GM23338 (cell line): ENCODE measurements around the gene USP7.
A peak's percentile ranks its signal among the peaks of the same experiment; 100 is the strongest.

Source experiments
- CREB1 ChIP-seq: fragments of 250-450 bp; sonication (Bioruptor Pico); IDR thresholded peaks from 2 replicates; pipeline ENCODE4 v1.5.0; 2020; ENCODE audit warnings: low read depth, mild to moderate bottlenecking, moderate library complexity
- EZH2 ChIP-seq: fragments of 200-600 bp; sonication (generic); IDR thresholded peaks from one replicate; pipeline ENCODE4 v1.8.0; 2017; ENCODE audit warnings: antibody characterized with exemption, mild to moderate bottlenecking, low read depth; ENCODE audit not compliant: unreplicated experiment
- EZH2phosphoT487 ChIP-seq: fragments of 200-600 bp; sonication (generic); IDR thresholded peaks from one replicate; pipeline ENCODE4 v1.8.1; 2018; ENCODE audit warnings: antibody characterized with exemption; ENCODE audit not compliant: unreplicated experiment
- JUNB ChIP-seq: IDR thresholded peaks from one replicate; pipeline ENCODE4 v1.6.1; 2016; ENCODE audit warnings: antibody characterized with exemption; ENCODE audit not compliant: unreplicated experiment
- NANOG ChIP-seq: IDR thresholded peaks from 2 replicates; pipeline ENCODE4 v1.6.1; 2016; ENCODE audit warnings: antibody characterized with exemption, borderline replicate concordance
- POLR2AphosphoS5 ChIP-seq: IDR thresholded peaks from 2 replicates; pipeline ENCODE4 v1.6.1; 2016; ENCODE audit warnings: antibody characterized with exemption, low read depth
- REST ChIP-seq: IDR thresholded peaks from one replicate; pipeline ENCODE4 v1.6.1; 2018; ENCODE audit warnings: antibody characterized with exemption; ENCODE audit not compliant: unreplicated experiment
- STAT1 ChIP-seq: IDR thresholded peaks from one replicate; pipeline ENCODE4 v1.6.1; 2016; ENCODE audit warnings: antibody characterized with exemption; ENCODE audit not compliant: unreplicated experiment
- ZNF114 ChIP-seq: fragments of 250-450 bp; sonication (Bioruptor Pico); IDR thresholded peaks from 2 replicates; pipeline ENCODE4 v1.5.0; 2020; ENCODE audit warnings: mild to moderate bottlenecking, moderate library complexity
- ZNF331 ChIP-seq: fragments of 250-450 bp; sonication (Bioruptor Pico); IDR thresholded peaks from 2 replicates; pipeline ENCODE4 v1.5.0; 2020; ENCODE audit warnings: low read depth, mild to moderate bottlenecking, moderate library complexity
- ZNF462 ChIP-seq: fragments of 250-450 bp; sonication (Bioruptor Pico); IDR thresholded peaks from 2 replicates; pipeline ENCODE4 v1.5.0; 2020; ENCODE audit warnings: mild to moderate bottlenecking, moderate library complexity
- TF ChIP-seq, protein P1 (sequence below), 2 experiments: fragments of 200-600 bp in 1 of 2; sonication (generic) in 1 of 2; conservative IDR thresholded peaks; 2 replicates each; pipeline versions ENCODE4 v1.5.1 to v1.6.1; 2016 to 2017; ENCODE audit warnings: antibody characterized with exemption in 2 of 2, low read depth in 2 of 2, mild to moderate bottlenecking in 2 of 2, moderate library complexity in 1 of 2
- TF ChIP-seq, protein P2 (sequence below): IDR thresholded peaks from 2 replicates; pipeline ENCODE4 v1.6.1; 2016; ENCODE audit warnings: antibody characterized with exemption

DNA sequence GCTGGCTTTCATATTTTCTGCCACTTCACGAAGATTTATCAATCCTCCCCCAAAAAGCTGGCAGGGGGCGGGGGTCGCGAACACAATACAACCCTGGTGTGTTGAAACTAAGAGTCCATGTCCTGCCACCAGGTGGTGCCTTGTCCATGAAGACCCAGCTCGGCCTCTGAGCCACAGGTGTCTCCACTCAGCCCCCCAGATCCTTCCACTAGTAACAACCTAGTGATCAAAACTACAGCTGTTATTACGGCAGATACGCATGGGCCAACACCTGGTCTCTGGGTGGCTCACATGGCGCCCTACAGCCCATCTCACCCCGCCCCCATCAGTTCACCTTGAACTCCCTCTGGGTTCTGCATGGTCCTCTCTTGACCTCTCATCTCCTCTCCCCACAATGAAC, 27.7 kb downstream of the USP7 start:
- TF ChIP-seq, protein P1, sequence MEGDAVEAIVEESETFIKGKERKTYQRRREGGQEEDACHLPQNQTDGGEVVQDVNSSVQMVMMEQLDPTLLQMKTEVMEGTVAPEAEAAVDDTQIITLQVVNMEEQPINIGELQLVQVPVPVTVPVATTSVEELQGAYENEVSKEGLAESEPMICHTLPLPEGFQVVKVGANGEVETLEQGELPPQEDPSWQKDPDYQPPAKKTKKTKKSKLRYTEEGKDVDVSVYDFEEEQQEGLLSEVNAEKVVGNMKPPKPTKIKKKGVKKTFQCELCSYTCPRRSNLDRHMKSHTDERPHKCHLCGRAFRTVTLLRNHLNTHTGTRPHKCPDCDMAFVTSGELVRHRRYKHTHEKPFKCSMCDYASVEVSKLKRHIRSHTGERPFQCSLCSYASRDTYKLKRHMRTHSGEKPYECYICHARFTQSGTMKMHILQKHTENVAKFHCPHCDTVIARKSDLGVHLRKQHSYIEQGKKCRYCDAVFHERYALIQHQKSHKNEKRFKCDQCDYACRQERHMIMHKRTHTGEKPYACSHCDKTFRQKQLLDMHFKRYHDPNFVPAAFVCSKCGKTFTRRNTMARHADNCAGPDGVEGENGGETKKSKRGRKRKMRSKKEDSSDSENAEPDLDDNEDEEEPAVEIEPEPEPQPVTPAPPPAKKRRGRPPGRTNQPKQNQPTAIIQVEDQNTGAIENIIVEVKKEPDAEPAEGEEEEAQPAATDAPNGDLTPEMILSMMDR (conservative IDR thresholded peaks at IDR 0.05; ENCODE audit: low read depth in 2 of 2), result peak; percentile 49 to 70
- no peak for TF ChIP-seq REST
- TF ChIP-seq CREB1 (CRISPR knock-in tag), result no peak
- no peak for TF ChIP-seq EZH2phosphoT487
- no peak for TF ChIP-seq EZH2
- TF ChIP-seq JUNB, result no peak
- no peak for TF ChIP-seq POLR2AphosphoS5
- TF ChIP-seq, protein P2, sequence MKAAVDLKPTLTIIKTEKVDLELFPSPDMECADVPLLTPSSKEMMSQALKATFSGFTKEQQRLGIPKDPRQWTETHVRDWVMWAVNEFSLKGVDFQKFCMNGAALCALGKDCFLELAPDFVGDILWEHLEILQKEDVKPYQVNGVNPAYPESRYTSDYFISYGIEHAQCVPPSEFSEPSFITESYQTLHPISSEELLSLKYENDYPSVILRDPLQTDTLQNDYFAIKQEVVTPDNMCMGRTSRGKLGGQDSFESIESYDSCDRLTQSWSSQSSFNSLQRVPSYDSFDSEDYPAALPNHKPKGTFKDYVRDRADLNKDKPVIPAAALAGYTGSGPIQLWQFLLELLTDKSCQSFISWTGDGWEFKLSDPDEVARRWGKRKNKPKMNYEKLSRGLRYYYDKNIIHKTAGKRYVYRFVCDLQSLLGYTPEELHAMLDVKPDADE, result no peak
- no peak for TF ChIP-seq STAT1
- no peak for TF ChIP-seq NANOG
- TF ChIP-seq ZNF114 (CRISPR knock-in tag), result no peak
- TF ChIP-seq ZNF462 (CRISPR knock-in tag), result no peak
- no peak for TF ChIP-seq ZNF331 (CRISPR knock-in tag)
